GM20431 (cell line): ENCODE results near the gene PDE11A.

Experiments used
- in situ Hi-C: fragments of 300-500 bp; cut with MseI, MboI; formaldehyde crosslinking; loops from one replicate; pipeline ENCODE4 v1.15.0; 2020; ENCODE audit warnings: low sequenced_read_pairs; ENCODE audit not compliant: unreplicated experiment

PDE11A gene

DNA sequence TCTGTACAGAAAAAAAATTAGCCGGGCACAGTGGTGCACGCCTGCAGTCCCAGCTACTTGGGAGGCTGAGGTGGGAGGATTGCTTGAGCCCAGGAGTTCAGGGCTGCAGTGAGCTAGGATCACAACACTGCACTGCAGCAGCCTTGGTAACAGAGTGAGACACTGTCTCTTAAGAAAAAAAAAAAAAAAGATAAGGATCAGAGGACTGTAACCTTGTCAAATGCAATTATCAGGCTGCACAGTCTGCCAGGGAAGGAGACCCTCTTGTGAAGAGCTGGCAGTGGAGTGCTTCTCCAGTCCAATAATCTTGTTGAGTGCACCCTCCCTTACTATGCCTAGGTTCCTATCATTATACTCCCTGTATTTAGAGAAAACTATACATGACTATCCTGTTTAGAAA, 330.7 kb downstream of the PDE11A start:
- in situ Hi-C loops: loop anchor here (25.0 kb wide), 1 partner anchor 580 kb away; no protein-coding TSS in a partner anchor

DNA sequence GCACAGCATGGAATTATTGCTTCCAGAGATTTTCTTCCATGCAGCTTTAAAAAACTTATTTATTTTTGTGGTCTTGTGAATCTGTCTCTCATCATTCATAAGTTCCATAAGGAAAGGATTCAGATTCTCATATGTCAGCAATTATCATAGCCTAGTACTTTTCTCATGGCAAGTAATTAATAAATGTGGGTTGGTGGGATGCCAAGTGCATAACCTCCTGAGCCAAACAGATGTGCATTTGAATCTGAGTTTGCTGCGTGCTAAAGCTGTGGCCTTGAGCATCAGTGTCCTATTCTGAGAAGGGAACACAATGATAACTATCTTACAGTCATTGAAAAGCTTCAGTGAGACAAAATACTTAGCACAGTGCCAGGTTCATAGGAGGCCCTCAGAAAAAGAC, 331.9 kb downstream of the PDE11A start:
- in situ Hi-C loops: loop anchor here (25.0 kb wide), 1 partner anchor 578 kb away; no protein-coding TSS in a partner anchor

DNA sequence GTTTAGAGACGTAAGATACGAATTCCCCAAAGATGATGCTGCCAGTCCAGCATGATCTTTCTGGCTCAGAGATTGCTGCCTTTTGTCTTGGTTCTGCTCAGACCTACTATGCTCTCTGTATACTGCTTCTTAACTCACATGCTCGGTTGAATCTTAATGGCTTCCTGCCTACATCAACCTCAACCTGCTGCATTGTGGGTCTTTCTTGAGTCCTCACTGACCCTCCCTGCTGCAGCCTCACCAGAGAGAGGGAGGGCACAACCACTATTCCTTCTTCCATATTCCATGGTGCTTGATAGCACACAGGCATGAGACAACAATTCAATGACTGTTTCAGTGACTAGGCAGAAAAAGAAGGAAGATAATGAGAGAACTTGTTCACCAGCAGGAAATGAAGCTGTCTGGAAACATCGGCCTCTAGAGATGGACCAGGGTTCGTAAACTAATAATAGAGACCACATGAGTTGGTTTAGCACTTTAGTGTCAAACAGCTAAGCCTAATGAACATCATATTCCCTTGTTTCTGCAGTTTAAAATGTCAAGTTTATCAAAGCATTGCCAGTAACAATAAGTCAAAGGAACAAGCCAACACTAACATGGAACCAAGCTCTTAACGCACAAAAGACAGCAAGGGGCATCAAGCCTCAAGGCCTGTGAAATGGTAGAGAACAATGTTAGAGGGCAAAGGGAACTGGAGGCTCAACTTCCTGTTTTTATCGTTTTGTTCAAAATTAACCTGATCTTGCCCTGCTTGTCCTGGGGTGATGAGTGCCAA, 333.9 kb downstream of the PDE11A start:
- in situ Hi-C loops: loop anchor here (25.0 kb wide), 1 partner anchor 576 kb away; no protein-coding TSS in a partner anchor

DNA sequence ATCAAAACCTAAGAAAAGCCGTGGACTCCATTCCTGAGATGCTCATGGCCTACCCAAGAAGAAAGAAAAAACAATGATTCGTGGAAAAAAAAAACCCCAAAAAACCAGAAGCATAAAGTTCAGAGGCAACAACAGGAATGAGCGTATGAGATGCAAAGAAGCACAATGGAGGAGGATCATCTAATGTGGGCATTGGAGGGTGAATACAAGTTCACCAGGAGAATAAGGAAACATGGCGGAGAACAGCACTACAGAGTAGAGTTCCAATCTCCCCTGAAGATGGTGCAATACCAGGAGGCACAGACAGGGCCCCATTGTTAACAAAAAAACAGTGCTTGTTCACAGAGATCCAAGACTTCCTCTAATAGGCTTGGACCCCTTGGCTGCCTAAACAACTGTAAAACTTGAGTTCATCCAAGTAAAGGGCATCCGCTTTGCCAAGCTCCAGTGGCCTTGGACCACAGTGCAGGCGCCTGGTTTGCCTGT, 337.2 kb downstream of the PDE11A start:
- in situ Hi-C loops: loop anchor here (25.0 kb wide), 1 partner anchor 573 kb away; no protein-coding TSS in a partner anchor

DNA sequence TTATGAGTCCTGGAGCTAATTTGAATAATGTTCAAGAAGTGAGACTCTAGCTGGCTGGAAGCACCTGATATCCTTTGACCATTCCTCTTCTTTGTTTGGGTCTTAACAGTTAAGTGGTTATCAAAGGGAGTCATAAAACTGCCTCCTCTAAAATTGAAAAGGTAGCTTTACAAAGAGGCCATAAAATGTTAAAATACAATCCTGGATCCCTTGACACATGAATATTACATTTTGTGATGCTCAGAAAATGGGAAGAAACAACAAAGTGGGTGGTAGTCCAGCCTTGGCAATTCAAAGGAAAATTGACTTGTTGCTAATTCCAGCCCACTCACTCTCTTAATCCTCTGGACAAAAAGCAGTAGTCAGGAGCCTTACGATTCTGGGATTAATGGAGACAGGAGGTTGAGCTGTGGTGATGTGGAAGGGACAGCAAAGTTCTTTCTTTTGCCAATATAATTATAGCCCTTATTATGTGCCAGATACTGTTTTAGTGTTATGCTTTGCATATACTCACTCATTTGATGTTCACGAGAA, 339.2 kb downstream of the PDE11A start:
- in situ Hi-C loops: loop anchor here (25.0 kb wide), 1 partner anchor 571 kb away; no protein-coding TSS in a partner anchor

DNA sequence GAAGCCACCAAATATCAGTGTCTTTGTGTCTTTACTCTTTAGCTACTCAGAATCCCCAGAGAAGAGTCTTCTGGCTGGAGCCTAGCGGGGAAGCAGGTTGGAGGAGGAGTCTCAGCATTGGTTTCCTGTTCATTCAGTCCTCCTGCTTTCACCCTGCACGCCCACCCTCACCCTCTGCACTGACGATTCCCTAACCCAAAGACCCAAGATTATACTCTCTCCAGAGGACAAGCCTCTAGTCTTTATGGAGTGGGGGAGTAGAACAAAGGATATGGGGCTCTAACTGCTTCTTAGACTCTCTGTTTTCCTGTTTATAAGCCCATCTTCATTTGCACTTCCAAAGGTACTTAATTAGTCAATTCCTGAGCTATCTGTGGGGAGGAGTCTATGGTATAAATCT, 341.2 kb downstream of the PDE11A start:
- in situ Hi-C loops: loop anchor here (25.0 kb wide), 1 partner anchor 569 kb away; no protein-coding TSS in a partner anchor

DNA sequence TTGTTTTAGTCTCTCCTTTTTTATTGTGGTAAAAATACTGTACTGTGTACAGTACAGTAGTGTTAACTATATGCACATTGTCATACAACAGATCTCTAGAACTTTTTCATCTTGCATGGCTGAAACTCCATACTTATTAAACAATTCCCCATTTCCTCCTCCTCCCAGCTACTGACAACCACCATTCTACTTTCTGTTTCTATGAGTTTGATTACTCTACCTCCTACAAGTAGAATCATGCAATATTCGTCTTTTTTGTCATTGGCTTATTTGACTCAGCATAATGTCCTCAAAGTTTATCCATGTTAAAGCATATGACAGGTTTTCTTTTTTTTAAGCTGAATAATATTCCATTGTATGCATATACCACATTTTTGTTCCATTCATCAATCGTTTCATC, 341.8 kb downstream of the PDE11A start:
- in situ Hi-C loops: loop anchor here (25.0 kb wide), 1 partner anchor 568 kb away; no protein-coding TSS in a partner anchor

DNA sequence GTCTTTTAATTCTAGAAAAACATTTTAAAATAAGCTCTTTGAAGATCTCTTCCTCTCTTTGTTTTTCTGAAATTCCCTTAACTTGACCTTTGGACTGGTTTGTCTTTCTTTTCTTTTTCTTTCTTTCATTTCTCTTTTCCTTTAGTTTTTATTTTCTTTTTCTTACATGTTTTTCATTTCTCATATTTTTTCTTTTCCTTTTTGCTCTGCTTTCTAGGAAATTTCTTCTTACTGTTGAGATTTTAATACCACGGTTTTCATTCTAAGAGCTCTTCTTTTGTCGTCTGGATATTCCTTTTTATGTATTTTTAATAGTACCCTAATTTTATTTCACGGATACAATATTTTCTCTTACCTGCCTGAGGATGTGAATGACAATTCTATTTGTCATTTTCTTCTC, 342.2 kb downstream of the PDE11A start:
- in situ Hi-C loops: loop anchor here (25.0 kb wide), 1 partner anchor 568 kb away; no protein-coding TSS in a partner anchor

DNA sequence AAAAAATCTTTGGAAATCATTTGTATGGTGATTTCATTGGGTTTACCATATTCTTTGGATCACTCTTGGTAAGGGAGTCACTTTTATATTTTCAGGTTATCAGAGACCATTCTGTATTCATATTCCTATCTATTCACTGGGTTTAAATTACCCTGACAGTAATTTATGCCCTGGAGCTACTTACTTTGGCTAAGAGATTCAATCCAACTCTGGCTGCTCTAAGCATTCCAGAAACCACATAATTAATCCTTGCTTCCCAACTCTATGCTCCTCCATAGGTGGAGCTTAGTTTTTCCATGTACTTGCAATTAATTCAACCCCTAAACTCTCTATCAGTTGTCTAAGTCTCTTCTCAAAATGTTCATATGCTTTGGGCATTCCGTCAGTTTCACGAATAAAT, 343.7 kb downstream of the PDE11A start:
- in situ Hi-C loops: loop anchor here (10.0 to 25.0 kb wide), 2 partner anchors 394 to 567 kb away; no protein-coding TSS in a partner anchor

DNA sequence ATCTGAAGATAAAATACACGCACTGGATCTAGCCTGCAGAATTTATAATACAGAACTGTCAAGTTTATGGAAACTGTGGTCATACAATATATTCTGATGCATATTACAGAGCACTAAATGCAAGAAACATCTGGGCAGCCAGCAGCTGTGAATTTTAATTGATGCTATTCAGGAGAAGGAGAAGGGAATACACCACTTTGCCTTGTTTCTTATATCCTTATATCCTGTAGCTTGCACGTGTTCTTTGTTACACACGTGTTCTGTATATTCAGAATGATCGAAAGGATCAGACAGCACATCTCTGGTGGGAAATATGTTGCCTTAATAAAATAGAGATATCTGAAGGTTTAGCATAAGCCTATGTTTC, 344.2 kb downstream of the PDE11A start:
- in situ Hi-C loops: loop anchor here (10.0 to 25.0 kb wide), 2 partner anchors 394 to 566 kb away; no protein-coding TSS in a partner anchor

DNA sequence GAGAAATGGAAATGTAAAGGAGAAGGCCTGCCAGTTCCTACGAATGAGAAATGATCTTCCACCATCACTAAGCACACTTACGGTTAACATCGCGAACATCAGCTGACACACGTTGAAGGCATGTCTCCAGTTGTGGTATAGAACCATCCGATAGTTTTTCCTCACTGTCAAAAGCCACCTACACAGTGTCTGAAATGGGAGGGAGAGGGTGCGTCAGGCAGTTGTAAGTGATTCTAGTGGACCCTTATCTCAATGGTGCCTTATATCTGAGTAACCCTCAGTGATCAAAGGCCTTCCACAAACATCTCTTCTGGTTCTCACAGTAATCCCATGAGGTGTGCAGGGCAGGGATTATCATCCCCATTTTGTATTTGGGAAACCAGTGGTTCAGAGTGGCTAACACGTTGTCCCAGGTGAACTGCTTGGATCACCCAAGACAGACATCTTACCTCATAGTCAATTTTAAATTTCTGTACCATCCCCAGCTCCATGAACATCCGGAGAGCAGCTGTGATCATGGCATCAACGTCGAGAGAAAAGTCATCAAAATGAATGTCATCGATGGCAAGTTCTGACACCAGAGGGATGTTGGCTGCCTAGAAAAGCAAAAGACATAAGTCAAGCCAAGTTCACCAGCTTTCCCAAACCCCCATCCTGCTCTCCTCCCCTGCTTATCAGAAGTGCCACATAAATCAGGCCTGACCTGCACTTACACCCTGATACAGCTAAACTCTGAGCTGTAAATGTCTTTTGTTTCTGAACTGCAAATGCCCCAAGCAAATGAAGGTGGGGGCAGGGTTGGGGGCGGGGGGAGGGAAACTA, 344.8 kb downstream of the PDE11A start:
- in situ Hi-C loops: loop anchor here (10.0 to 25.0 kb wide), 2 partner anchors 393 to 565 kb away; no protein-coding TSS in a partner anchor

DNA sequence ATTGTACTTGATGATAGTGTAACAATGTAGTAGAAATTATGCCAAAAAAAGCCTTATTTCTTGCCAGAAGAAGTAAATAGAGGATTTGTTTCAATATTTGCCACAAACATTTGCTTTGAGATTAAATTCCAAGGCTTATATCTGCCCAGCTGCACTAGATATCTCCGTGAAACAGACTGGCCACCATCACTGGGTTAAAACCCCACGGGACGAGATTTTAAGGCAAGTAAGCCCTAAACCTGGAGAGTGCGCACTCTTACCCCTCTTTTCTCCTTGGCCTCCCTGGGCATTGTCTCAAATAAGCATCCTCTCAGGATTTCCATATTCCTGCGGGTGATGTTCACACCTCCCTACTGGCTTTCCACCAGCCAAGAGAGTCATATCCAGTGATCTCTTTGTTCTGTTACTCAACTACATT, 345.6 kb downstream of the PDE11A start:
- in situ Hi-C loops: loop anchor here (10.0 to 25.0 kb wide), 2 partner anchors 392 to 565 kb away; no protein-coding TSS in a partner anchor

DNA sequence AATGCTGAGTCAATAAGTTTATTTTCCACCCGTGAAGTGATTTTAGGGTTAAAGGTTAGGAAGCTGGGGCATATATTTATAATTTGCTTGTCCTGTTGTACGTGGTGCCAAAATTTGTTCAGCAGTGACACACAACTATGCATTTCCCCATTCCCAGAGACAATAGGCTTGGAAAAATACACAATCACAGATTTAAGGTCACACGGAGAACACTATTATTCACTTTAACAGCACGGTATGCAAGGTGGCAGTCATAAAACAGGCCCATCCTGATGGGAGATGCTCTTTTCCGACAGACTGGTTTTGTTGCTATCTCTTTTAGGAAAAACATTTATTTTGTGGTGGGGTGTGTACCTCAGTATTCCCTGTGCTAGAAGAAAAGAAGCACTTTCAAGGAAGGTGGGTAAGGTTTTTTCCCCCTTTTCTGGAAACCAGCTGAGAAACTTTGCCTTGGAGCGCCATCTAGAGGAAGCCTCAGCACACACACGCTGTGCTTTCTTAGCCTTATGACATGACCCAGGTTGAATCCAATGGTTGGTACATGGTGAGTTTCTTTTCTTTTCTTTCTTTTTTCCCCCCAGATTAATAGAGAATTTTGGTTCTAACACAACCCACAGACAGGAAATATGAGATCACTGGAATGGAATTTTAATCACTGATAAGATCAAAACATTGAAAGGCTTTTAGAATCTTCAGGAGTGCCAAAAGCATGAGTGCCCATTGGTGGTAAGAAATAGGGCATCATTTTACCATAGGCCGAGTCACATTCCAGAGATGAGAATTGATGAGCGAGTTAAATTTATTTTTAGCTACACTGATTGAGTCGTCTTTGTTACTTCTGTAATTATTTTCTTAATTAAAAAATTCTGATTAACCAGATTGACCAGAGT, 347.9 kb downstream of the PDE11A start:
- in situ Hi-C loops: loop anchor here (10.0 to 25.0 kb wide), 2 partner anchors 390 to 562 kb away; no protein-coding TSS in a partner anchor

DNA sequence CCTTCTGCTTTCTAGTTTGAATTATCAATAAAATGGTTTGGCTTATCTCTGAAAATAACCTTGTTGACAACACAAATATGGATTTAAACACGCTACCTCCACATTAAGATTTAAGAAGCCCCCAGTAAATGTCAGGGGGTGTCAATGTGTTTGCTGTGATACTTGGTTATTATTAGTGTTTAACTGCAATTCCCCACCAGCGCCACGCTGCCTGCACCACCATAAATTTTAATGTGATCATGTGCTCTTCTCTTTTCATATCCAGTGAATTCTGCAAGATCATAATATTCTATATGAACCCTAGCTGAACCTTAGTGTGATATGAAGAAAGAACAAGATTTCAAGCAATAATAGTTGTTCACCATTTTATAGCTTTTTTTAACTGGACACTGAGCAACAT, 349.3 kb downstream of the PDE11A start:
- in situ Hi-C loops: loop anchor here (10.0 kb wide), 1 partner anchor 388 kb away; no protein-coding TSS in a partner anchor

DNA sequence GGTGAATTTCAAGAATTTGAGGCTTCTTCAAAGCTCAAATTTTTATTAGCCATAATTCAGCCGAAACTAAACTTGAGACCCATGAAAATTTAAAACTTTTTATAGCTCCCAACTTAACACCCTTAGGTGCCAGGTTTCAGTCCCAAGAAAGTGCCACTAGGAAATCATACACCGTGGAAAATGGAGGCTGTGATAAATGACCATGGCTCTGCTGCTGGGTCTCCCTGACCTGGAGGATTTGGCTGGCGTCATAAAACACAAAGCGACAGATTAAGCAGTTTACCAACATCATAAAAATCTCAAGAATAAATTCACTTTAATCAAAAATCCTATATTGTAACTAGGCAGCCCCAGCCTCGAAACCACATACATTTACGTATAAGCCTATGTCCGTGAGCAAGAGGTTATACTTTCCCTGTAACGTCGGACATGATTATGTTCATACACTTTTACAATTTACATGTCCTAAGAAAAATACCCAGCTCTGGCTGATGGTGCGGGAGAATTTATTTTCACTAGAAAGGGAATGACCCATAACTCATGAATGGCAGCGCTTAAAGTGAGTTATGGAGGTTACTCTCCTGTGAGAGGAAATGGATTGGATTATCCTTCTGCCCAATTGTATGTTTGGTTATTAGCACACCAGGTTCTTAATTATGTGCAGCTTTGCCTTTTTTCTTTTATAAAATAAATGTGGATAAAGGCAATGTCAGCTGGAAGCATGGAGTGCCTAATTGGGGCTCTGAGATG, 350.6 kb downstream of the PDE11A start:
- in situ Hi-C loops: loop anchor here (10.0 kb wide), 1 partner anchor 387 kb away; no protein-coding TSS in a partner anchor

DNA sequence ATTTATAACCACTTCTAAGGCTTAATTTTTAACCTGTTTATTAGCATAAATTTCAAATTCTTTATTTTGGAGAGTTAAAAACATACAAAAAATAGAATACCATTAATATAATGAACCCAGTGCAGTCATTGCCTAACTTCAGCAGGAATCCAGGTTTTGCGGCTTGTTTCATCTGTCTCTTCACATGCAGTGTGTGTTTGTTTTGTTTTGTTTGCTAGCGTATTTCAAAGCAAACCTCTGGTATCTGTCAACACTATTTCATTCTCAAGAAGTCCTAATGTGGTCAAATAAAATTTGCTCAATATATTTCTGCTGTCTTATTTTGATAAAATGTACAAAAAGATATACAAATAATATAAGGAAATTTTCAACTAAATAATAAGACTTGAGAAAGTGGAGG, 351.5 kb downstream of the PDE11A start:
- in situ Hi-C loops: loop anchor here (10.0 kb wide), 1 partner anchor 386 kb away; no protein-coding TSS in a partner anchor

DNA sequence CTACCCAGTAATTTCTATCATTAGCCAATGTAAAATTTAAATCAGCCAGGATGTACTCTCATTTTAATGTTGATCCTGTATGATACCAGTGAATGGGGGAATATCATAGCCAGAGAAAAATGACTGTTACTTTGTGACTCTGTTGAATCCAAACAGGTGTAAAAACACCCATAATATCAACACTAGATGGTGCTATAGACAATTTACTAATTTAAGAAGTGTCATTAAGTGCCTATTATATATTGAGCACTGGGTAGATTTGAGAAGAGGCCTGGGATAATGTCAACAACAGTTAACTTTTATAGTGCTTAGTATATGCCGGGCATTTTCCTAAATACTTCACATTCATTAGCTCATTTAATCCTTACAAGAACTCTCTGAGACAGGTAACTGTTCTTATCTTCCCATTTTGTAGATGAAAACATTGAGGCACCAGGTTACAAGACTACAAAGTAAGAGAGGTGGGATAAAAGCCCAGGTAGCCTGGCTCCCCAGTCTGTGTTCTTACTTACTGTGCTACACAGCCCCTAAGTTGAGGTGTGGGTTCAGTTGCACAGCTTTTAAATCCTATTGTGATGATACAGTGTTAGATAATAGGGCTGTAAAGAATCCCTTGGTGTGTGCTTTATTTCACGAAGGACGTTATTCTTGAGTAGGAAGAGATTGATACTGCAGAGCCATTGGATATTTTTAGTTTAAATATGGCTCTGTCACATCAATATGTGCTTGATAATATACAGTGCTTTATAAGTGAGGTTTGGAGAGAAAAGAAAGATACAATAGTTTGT, 354.6 kb downstream of the PDE11A start:
- in situ Hi-C loops: no loop called here
